ENCODE measurements around the gene ANGPTL3.

DNA sequence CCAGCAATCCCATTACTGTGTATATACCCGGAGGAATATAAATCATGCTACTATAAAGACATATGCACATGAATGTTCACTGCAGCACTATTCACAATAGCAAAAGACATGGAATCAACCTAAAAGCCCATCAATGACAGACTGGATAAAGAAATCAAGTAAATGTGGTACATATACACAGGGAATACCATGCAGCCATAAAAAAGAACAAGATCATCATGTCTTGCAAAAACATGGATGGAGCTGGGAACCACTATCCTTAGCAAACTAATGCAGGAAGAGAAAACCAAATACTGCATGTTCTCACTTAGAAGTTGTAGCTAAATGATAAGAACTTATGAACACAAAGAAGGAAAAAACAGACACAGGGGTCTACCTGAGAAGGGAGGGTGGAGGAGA, 6.4 kb upstream of the ANGPTL3 start:
- TF ChIP-seq, protein P1, sequence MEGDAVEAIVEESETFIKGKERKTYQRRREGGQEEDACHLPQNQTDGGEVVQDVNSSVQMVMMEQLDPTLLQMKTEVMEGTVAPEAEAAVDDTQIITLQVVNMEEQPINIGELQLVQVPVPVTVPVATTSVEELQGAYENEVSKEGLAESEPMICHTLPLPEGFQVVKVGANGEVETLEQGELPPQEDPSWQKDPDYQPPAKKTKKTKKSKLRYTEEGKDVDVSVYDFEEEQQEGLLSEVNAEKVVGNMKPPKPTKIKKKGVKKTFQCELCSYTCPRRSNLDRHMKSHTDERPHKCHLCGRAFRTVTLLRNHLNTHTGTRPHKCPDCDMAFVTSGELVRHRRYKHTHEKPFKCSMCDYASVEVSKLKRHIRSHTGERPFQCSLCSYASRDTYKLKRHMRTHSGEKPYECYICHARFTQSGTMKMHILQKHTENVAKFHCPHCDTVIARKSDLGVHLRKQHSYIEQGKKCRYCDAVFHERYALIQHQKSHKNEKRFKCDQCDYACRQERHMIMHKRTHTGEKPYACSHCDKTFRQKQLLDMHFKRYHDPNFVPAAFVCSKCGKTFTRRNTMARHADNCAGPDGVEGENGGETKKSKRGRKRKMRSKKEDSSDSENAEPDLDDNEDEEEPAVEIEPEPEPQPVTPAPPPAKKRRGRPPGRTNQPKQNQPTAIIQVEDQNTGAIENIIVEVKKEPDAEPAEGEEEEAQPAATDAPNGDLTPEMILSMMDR (IDR thresholded peaks at IDR 0.05), result no peak
- TF ChIP-seq EZH2 (IDR thresholded peaks at IDR 0.05), result no peak
- TF ChIP-seq EZH2phosphoT487 (IDR thresholded peaks at IDR 0.05), result no peak

Data from neural progenitor cell (in vitro differentiated cells).